Dedifferentiated amniotic fluid mesenchymal stem cell (primary cell): ENCODE data around the gene STPG3.
"Not testable (repeated sequence)": the region's sequence is repeated elsewhere in the genome, so short reads cannot be mapped to it uniquely, and the experiment has no call there.

Experiments
- DNase-seq: peaks from one replicate; pipeline ENCODE4 v3.0.0-alpha.2; 2016; ENCODE audit errors: extremely low spot score

STPG3 gene

GRCh38 chr9:137244486-137245449 lies 6.3 kb upstream of the STPG3 start:
- DNase-seq: no peak

- DNase-seq: no peak
Observed at GRCh38 chr9:137245450-137246421, 5.3 kb upstream of the STPG3 start.

- DNase-seq: no peak
Observed at GRCh38 chr9:137247135-137247915, 3.8 kb upstream of the STPG3 start.

GRCh38 chr9:137247916-137248175 lies 3.2 kb upstream of the STPG3 start:
- DNase-seq: no peak

GRCh38 chr9:137250329-137251193 lies 525 bp upstream of the STPG3 start:
- no peak for DNase-seq

GRCh38 chr9:137251490-137252268 lies 593 bp downstream of the STPG3 start:
- DNase-seq: no peak

- DNase-seq: no peak
Observed at GRCh38 chr9:137252555-137253506, 1.7 kb downstream of the STPG3 start.

GRCh38 chr9:137253717-137254623 lies 2.9 kb downstream of the STPG3 start:
- no peak for DNase-seq

- peak; percentile 69 for DNase-seq
Observed at GRCh38 chr9:137254624-137255447, 3.8 kb downstream of the STPG3 start, which contains the start of gene NELFB. TSS of gene NELFB (plus strand) at chr9:137255327.

- no peak for DNase-seq
Observed at GRCh38 chr9:137255448-137256114, 4.5 kb downstream of the STPG3 start.

GRCh38 chr9:137256362-137256761 lies 5.3 kb downstream of the STPG3 start:
- no peak for DNase-seq

GRCh38 chr9:137256856-137257255 lies 5.8 kb downstream of the STPG3 start:
- no peak for DNase-seq

- not testable (repeated sequence) for DNase-seq
Observed at GRCh38 chr9:137262173-137262908, 11.3 kb downstream of the STPG3 start.

GRCh38 chr9:137262909-137263285 lies 11.8 kb downstream of the STPG3 start:
- no peak for DNase-seq

GRCh38 chr9:137263506-137263905 lies 12.4 kb downstream of the STPG3 start:
- DNase-seq: no peak

- no peak for DNase-seq
Observed at GRCh38 chr9:137264067-137264466, 13.0 kb downstream of the STPG3 start.
